GM23338 (cell line): ENCODE results near the gene NPHP4. TPM values are rescaled to one million over a fixed set of nuclear protein-coding genes. Genes with fewer than 3 reads are reported as not detected.
A peak's percentile ranks its signal among the peaks of the same experiment; 100 is the strongest.

Source experiments
- ATAC-seq: fragments of 200-7000 bp; cut with Tn5 transposase; 3 replicates; pipeline ENCODE4 v1.9.1; 2020
- DNase-seq: peaks from one replicate; pipeline ENCODE4 v3.0.0-alpha.2; 2015; ENCODE audit warnings: low spot score
- H2AFZ ChIP-seq: fragments of 200-600 bp; sonication (generic); 2 replicates; pipeline ENCODE4 v1.8.0; 2016; ENCODE audit warnings: antibody characterized with exemption, mild to moderate bottlenecking, moderate library complexity
- H3F3A ChIP-seq: fragments of 200-600 bp; sonication (generic); replicated peaks from 2 replicates; pipeline ENCODE4 v1.8.0; 2017; ENCODE audit warnings: antibody characterized with exemption, mixed run types, low read depth
- H3K27ac ChIP-seq: fragments of 200-600 bp; sonication (generic); 2 replicates; pipeline ENCODE4 v1.6.1; 2016; ENCODE audit warnings: low read depth
- H3K27me3 ChIP-seq: fragments of 200-600 bp; sonication (generic); 2 replicates; pipeline ENCODE4 v1.8.0; 2016; ENCODE audit warnings: mild to moderate bottlenecking, mixed run types, moderate library complexity; ENCODE audit not compliant: insufficient read depth
- H3K36me3 ChIP-seq: fragments of 200-600 bp; sonication (generic); 2 replicates; pipeline ENCODE4 v1.8.0; 2016; ENCODE audit warnings: mild to moderate bottlenecking; ENCODE audit not compliant: insufficient read depth
- H3K4me1 ChIP-seq: fragments of 200-600 bp; sonication (generic); 2 replicates; pipeline ENCODE4 v1.8.0; 2016; ENCODE audit warnings: mild to moderate bottlenecking, moderate library complexity; ENCODE audit not compliant: insufficient read depth
- H3K4me2 ChIP-seq: fragments of 200-600 bp; sonication (generic); 2 replicates; pipeline ENCODE4 v1.7.1; 2017; ENCODE audit warnings: mixed run types
- H3K4me3 ChIP-seq: fragments of 200-600 bp; sonication (generic); 2 replicates; pipeline ENCODE4 v1.6.1; 2016; ENCODE audit warnings: mixed run types
- H3K79me2 ChIP-seq: fragments of 200-600 bp; sonication (generic); replicated peaks from 2 replicates; pipeline ENCODE4 v1.8.0; 2017; ENCODE audit warnings: mild to moderate bottlenecking; ENCODE audit not compliant: insufficient read depth
- H3K9me2 ChIP-seq: fragments of 200-600 bp; sonication (generic); 2 replicates; pipeline ENCODE4 v1.8.0; 2017; ENCODE audit not compliant: insufficient read depth
- H4K20me1 ChIP-seq: fragments of 200-600 bp; sonication (generic); replicated peaks from 2 replicates; pipeline ENCODE4 v1.8.0; 2017; ENCODE audit warnings: mild to moderate bottlenecking; ENCODE audit not compliant: insufficient read depth
- H3K27ac Mint-ChIP-seq: 2 replicates; pipeline ENCODE4 v1.8.0; 2020; ENCODE audit warnings: inconsistent platforms, mild to moderate bottlenecking, moderate library complexity, mixed read lengths
- H3K27me3 Mint-ChIP-seq: 3 replicates; pipeline ENCODE4 v1.8.0; 2022; ENCODE audit warnings: low read depth, mild to moderate bottlenecking, moderate library complexity, mixed read lengths, inconsistent platforms; ENCODE audit not compliant: insufficient read depth, poor library complexity
- H3K36me3 Mint-ChIP-seq: 3 replicates; pipeline ENCODE4 v1.8.0; 2021; ENCODE audit warnings: low read depth, mild to moderate bottlenecking, inconsistent platforms, moderate library complexity, mixed read lengths
- H3K4me1 Mint-ChIP-seq: 3 replicates; pipeline ENCODE4 v1.8.0; 2020; ENCODE audit warnings: mild to moderate bottlenecking, inconsistent platforms, mixed read lengths
- H3K4me3 Mint-ChIP-seq: 3 replicates; pipeline ENCODE4 v1.8.0; 2021; ENCODE audit warnings: moderate library complexity, mild to moderate bottlenecking, inconsistent platforms, mixed read lengths
- H3K9me3 Mint-ChIP-seq: 3 replicates; pipeline ENCODE4 v1.8.0; 2020; ENCODE audit warnings: moderate library complexity, mild to moderate bottlenecking, inconsistent platforms, mixed read lengths
- CTCF ChIP-seq, 2 experiments: fragments of 200-600 bp in 1 of 2; sonication (generic) in 1 of 2; conservative IDR thresholded peaks; 2 replicates each; pipeline versions ENCODE4 v1.5.1 to v1.6.1; 2016 to 2017; ENCODE audit warnings: antibody characterized with exemption in 2 of 2, low read depth in 2 of 2, mild to moderate bottlenecking in 2 of 2, moderate library complexity in 1 of 2
- ETS1 ChIP-seq: IDR thresholded peaks from 2 replicates; pipeline ENCODE4 v1.6.1; 2016; ENCODE audit warnings: antibody characterized with exemption
- EZH2 ChIP-seq: fragments of 200-600 bp; sonication (generic); IDR thresholded peaks from one replicate; pipeline ENCODE4 v1.8.0; 2017; ENCODE audit warnings: antibody characterized with exemption, mild to moderate bottlenecking, low read depth; ENCODE audit not compliant: unreplicated experiment
- EZH2phosphoT487 ChIP-seq: fragments of 200-600 bp; sonication (generic); IDR thresholded peaks from one replicate; pipeline ENCODE4 v1.8.1; 2018; ENCODE audit warnings: antibody characterized with exemption; ENCODE audit not compliant: unreplicated experiment
- JUNB ChIP-seq: IDR thresholded peaks from one replicate; pipeline ENCODE4 v1.6.1; 2016; ENCODE audit warnings: antibody characterized with exemption; ENCODE audit not compliant: unreplicated experiment
- POLR2AphosphoS5 ChIP-seq: IDR thresholded peaks from 2 replicates; pipeline ENCODE4 v1.6.1; 2016; ENCODE audit warnings: antibody characterized with exemption, low read depth
- STAT1 ChIP-seq: IDR thresholded peaks from one replicate; pipeline ENCODE4 v1.6.1; 2016; ENCODE audit warnings: antibody characterized with exemption; ENCODE audit not compliant: unreplicated experiment
- ZNF114 ChIP-seq: fragments of 250-450 bp; sonication (Bioruptor Pico); IDR thresholded peaks from 2 replicates; pipeline ENCODE4 v1.5.0; 2020; ENCODE audit warnings: mild to moderate bottlenecking, moderate library complexity
- ZNF331 ChIP-seq: fragments of 250-450 bp; sonication (Bioruptor Pico); IDR thresholded peaks from 2 replicates; pipeline ENCODE4 v1.5.0; 2020; ENCODE audit warnings: low read depth, mild to moderate bottlenecking, moderate library complexity
- ZNF462 ChIP-seq: fragments of 250-450 bp; sonication (Bioruptor Pico); IDR thresholded peaks from 2 replicates; pipeline ENCODE4 v1.5.0; 2020; ENCODE audit warnings: mild to moderate bottlenecking, moderate library complexity
- polyA plus RNA-seq: library from polyadenylated mRNA; unstranded; fragments of >200 nt; fragmentation: Nextera tagmentation; extraction: Ambion mirVana; gene quantifications from 2 replicates; pipeline ENCODE4 v1.2.1, GENCODE V29; 2016
- total RNA-seq: library from RNA; depleted of rRNA; stranded (reverse); fragments of >200 nt; shearing (Covaris generic); gene quantifications from 2 replicates; pipeline ENCODE4 v1.2.3, GENCODE V29; 2014

Gene NPHP4
- total and polyA plus RNA-seq, 2 experiments from 2014 or later: 2.5 to 12.4 TPM

- Histone ChIP-seq H3F3A (no peaks in the 10 kb centered on the region), H3K4me3 (no peak overlapping the region), H3K4me2 (no peak overlapping the region), H3K36me3 (no peaks in the 10 kb centered on the region), H3K9me2 (no peaks in the 10 kb centered on the region), H4K20me1 (no peaks in the 10 kb centered on the region), H3K4me1 (no peaks in the 10 kb centered on the region), H2AFZ (no peak overlapping the region), H3K27ac (no peak overlapping the region), H3K79me2 (no peaks in the 10 kb centered on the region), H3K27me3 (no peaks in the 10 kb centered on the region)
- DNase-seq: no peak
- TF ChIP-seq ZNF331 (CRISPR knock-in tag) (no peak), EZH2phosphoT487 (no peak), STAT1 (no peak), ZNF114 (CRISPR knock-in tag) (no peak), ETS1 (no peak)
- Mint-ChIP-seq H3K36me3 (peaks cover 4% of the 10 kb centered on the region; the same call in 1 of the 3 replicates), H3K27ac (no peak overlapping the region; the same call in 1 of the 2 replicates), H3K4me1 (peaks cover 10% of the 10 kb centered on the region; the same call in 2 of the 3 replicates), H3K27me3 (peaks cover 4% of the 10 kb centered on the region), H3K4me3 (no peak overlapping the region), H3K9me3 (no peaks in the 10 kb centered on the region; the same call in 2 of the 3 replicates)
- no peak for ATAC-seq
Observed at GRCh38 chr1:5857011-5857410, 135.2 kb downstream of the NPHP4 start.

- Histone ChIP-seq H3F3A (no peaks in the 10 kb centered on the region), H2AFZ (no peak overlapping the region), H3K79me2 (no peaks in the 10 kb centered on the region), H3K4me1 (no peaks in the 10 kb centered on the region), H3K4me3 (no peak overlapping the region), H3K27ac (no peak overlapping the region), H3K36me3 (no peaks in the 10 kb centered on the region), H3K27me3 (no peaks in the 10 kb centered on the region), H4K20me1 (no peaks in the 10 kb centered on the region), H3K9me2 (no peaks in the 10 kb centered on the region), H3K4me2 (no peak overlapping the region)
- H3K4me3 Mint-ChIP-seq: no peak overlapping the region
- H3K27me3 Mint-ChIP-seq: peaks cover 4% of the 10 kb centered on the region
- DNase-seq: peak; percentile 14
- no peak for TF ChIP-seq ZNF331 (CRISPR knock-in tag)
- no peak for TF ChIP-seq CTCF (conservative IDR thresholded peaks at IDR 0.05; ENCODE audit: low read depth in 2 of 2)
- no peak for TF ChIP-seq POLR2AphosphoS5
- TF ChIP-seq EZH2: no peak
- TF ChIP-seq STAT1: no peak
- TF ChIP-seq EZH2phosphoT487: no peak
- no peak for TF ChIP-seq JUNB
- TF ChIP-seq ZNF462 (CRISPR knock-in tag): no peak
- no peaks in the 10 kb centered on the region; the same call in 2 of the 3 replicates for H3K9me3 Mint-ChIP-seq
- no peak overlapping the region; the same call in 1 of the 2 replicates for H3K27ac Mint-ChIP-seq
- H3K36me3 Mint-ChIP-seq: peaks cover 4% of the 10 kb centered on the region; the same call in 1 of the 3 replicates
- ATAC-seq: no peak
- peaks cover 10% of the 10 kb centered on the region; the same call in 2 of the 3 replicates for H3K4me1 Mint-ChIP-seq
Observed at GRCh38 chr1:5856246-5856815, 135.9 kb downstream of the NPHP4 start.
